HFF-Myc (cell line): Measurements from ENCODE around the gene STK4.
"Not testable (repeated sequence)": the region's sequence is repeated elsewhere in the genome, so short reads cannot be mapped to it uniquely, and the experiment has no call there.

Source experiments
- DNase-seq: peaks from one replicate; pipeline ENCODE4 v3.0.0-alpha.2; 2011; ENCODE audit warnings: low read depth; ENCODE audit errors: extremely low read depth
- H3K4me3 ChIP-seq: replicated peaks from 2 replicates; pipeline ENCODE4 v1.5.1; 2011; ENCODE audit warnings: low read depth, mild to moderate bottlenecking, control low read depth, low read length
- CTCF ChIP-seq: IDR thresholded peaks from 2 replicates; pipeline ENCODE4 v1.5.1; 2012; ENCODE audit warnings: mild to moderate bottlenecking, low read depth, low read length, control low read depth; ENCODE audit errors: missing control alignments

STK4 gene

GRCh38 chr20:45055056-45055455 lies 88.7 kb downstream of the STK4 start:
- no peak overlapping the region for H3K4me3 ChIP-seq
- no peak for DNase-seq
- no peak for TF ChIP-seq CTCF

GRCh38 chr20:45056473-45057173 lies 90.3 kb downstream of the STK4 start:
- no peak for TF ChIP-seq CTCF
- H3K4me3 ChIP-seq: no peak overlapping the region
- no peak for DNase-seq

- DNase-seq: no peak
- TF ChIP-seq CTCF: no peak
- no peak overlapping the region for H3K4me3 ChIP-seq
These were observed 92.0 kb downstream of the STK4 start for GRCh38 chr20:45058168-45058850.

- H3K4me3 ChIP-seq: no peak overlapping the region
- TF ChIP-seq CTCF: no peak
- no peak for DNase-seq
These were observed 92.9 kb downstream of the STK4 start for GRCh38 chr20:45059022-45059728.

- TF ChIP-seq CTCF: no peak
- DNase-seq: no peak
- no peak overlapping the region for H3K4me3 ChIP-seq
These were observed 94.0 kb downstream of the STK4 start for GRCh38 chr20:45060294-45060693.

- no peak for DNase-seq
- no peak for TF ChIP-seq CTCF
These were observed 94.9 kb downstream of the STK4 start for GRCh38 chr20:45061244-45061643.

GRCh38 chr20:45063107-45063506 lies 96.8 kb downstream of the STK4 start:
- not testable (repeated sequence) for H3K4me3 ChIP-seq

More at GRCh38 chr20:45061244-45061643, 94.9 kb downstream of the STK4 start:
- H3K4me3 ChIP-seq: no peak overlapping the region

More at GRCh38 chr20:45063107-45063506, 96.8 kb downstream of the STK4 start:
- not testable (repeated sequence) for DNase-seq
